ENCODE measurements around the gene VIPR1. TPM values are rescaled to one million over a fixed set of nuclear protein-coding genes. Genes with fewer than 3 reads are reported as not detected.

VIPR1 gene
- total RNA-seq, 1 donor from 2014 or later, result 0.68 TPM

- H3K27ac Mint-ChIP-seq, result no peak overlapping the region
- peak overlapping the region; percentile 93 for H3K4me3 Mint-ChIP-seq
- no peaks in the 10 kb centered on the region for H3K36me3 Mint-ChIP-seq (ENCODE audit: low read depth)
- H3K27me3 Mint-ChIP-seq, result peaks cover 61% of the 10 kb centered on the region
- H3K4me1 Mint-ChIP-seq, result peaks cover 17% of the 10 kb centered on the region
- no peak for DNase-seq
- no peaks in the 10 kb centered on the region for H3K9me3 Mint-ChIP-seq
- intact Hi-C loops (cut with micrococcal nuclease), result loop anchor here (1.0 to 5.0 kb wide), 2 partner anchors 39 to 101 kb away; partner anchors contain the start of gene NKTR
Measured at GRCh38 chr3:42500909-42501308, 1.5 kb upstream of the VIPR1 start.

GRCh38 chr3:42501321-42501680 lies 1.1 kb upstream of the VIPR1 start:
- Mint-ChIP-seq H3K9me3 (no peaks in the 10 kb centered on the region), H3K36me3 (ENCODE audit: low read depth) (no peaks in the 10 kb centered on the region), H3K27ac (no peak overlapping the region), H3K4me3 (peak overlapping the region; percentile 93), H3K27me3 (peaks cover 59% of the 10 kb centered on the region), H3K4me1 (peaks cover 17% of the 10 kb centered on the region)
- intact Hi-C loops (cut with micrococcal nuclease), result loop anchor here (1.0 to 5.0 kb wide), 2 partner anchors 39 to 101 kb away; partner anchors contain the start of gene NKTR
- DNase-seq, result no peak

- peak overlapping the region; percentile 14 for H3K27ac Mint-ChIP-seq
- H3K4me1 Mint-ChIP-seq, result peaks cover 17% of the 10 kb centered on the region
- peaks cover 56% of the 10 kb centered on the region for H3K27me3 Mint-ChIP-seq
- DNase-seq, result peak; percentile 89
- H3K9me3 Mint-ChIP-seq, result no peaks in the 10 kb centered on the region
- peak overlapping the region; percentile 93 for H3K4me3 Mint-ChIP-seq
- no peaks in the 10 kb centered on the region for H3K36me3 Mint-ChIP-seq (ENCODE audit: low read depth)
- intact Hi-C loops (cut with micrococcal nuclease), result loop anchor here (1.0 to 5.0 kb wide), 2 partner anchors 38 to 100 kb away; partner anchors contain the start of gene NKTR
Measured at GRCh38 chr3:42501681-42502428, 588 bp upstream of the VIPR1 start.

GRCh38 chr3:42503251-42503924 lies 945 bp downstream of the VIPR1 start:
- no peaks in the 10 kb centered on the region for H3K36me3 Mint-ChIP-seq (ENCODE audit: low read depth)
- H3K27me3 Mint-ChIP-seq, result peaks cover 44% of the 10 kb centered on the region
- peak overlapping the region; percentile 75 for H3K4me3 Mint-ChIP-seq
- H3K9me3 Mint-ChIP-seq, result no peaks in the 10 kb centered on the region
- no peak overlapping the region for H3K27ac Mint-ChIP-seq
- no peak for DNase-seq
- peaks cover 28% of the 10 kb centered on the region for H3K4me1 Mint-ChIP-seq
- intact Hi-C loops (cut with micrococcal nuclease), result loop anchor here (5.0 kb wide), 1 partner anchor 99 kb away; the partner anchor contains the start of gene NKTR

- H3K9me3 Mint-ChIP-seq, result no peaks in the 10 kb centered on the region
- peaks cover 39% of the 10 kb centered on the region for H3K27me3 Mint-ChIP-seq
- H3K27ac Mint-ChIP-seq, result no peak overlapping the region
- peak overlapping the region; percentile 26 for H3K4me3 Mint-ChIP-seq
- peaks cover 30% of the 10 kb centered on the region for H3K4me1 Mint-ChIP-seq
- no peaks in the 10 kb centered on the region for H3K36me3 Mint-ChIP-seq (ENCODE audit: low read depth)
- intact Hi-C loops (cut with micrococcal nuclease), result loop anchor here (5.0 kb wide), 1 partner anchor 98 kb away; the partner anchor contains the start of gene NKTR
- DNase-seq, result no peak
Measured at GRCh38 chr3:42503957-42504333, 1.5 kb downstream of the VIPR1 start.

- intact Hi-C loops (cut with micrococcal nuclease), result loop anchor here (5.0 kb wide), 1 partner anchor 98 kb away; the partner anchor contains the start of gene NKTR
- Mint-ChIP-seq H3K4me3 (no peak overlapping the region), H3K4me1 (peaks cover 30% of the 10 kb centered on the region), H3K27ac (no peak overlapping the region), H3K27me3 (peaks cover 34% of the 10 kb centered on the region), H3K36me3 (ENCODE audit: low read depth) (no peaks in the 10 kb centered on the region), H3K9me3 (no peaks in the 10 kb centered on the region)
- no peak for DNase-seq
Measured at GRCh38 chr3:42504334-42505127, 2.1 kb downstream of the VIPR1 start.

- no peak for DNase-seq
- peaks cover 30% of the 10 kb centered on the region for H3K4me1 Mint-ChIP-seq
- no peak overlapping the region for H3K27ac Mint-ChIP-seq
- no peaks in the 10 kb centered on the region for H3K36me3 Mint-ChIP-seq (ENCODE audit: low read depth)
- H3K27me3 Mint-ChIP-seq, result peaks cover 28% of the 10 kb centered on the region
- no peaks in the 10 kb centered on the region for H3K9me3 Mint-ChIP-seq
- no peak overlapping the region for H3K4me3 Mint-ChIP-seq
- intact Hi-C loops (cut with micrococcal nuclease), result no loop called here
Measured at GRCh38 chr3:42505128-42505848, 2.8 kb downstream of the VIPR1 start.

GRCh38 chr3:42505849-42506410 lies 3.5 kb downstream of the VIPR1 start:
- Mint-ChIP-seq H3K4me1 (peaks cover 34% of the 10 kb centered on the region), H3K4me3 (no peak overlapping the region), H3K9me3 (no peaks in the 10 kb centered on the region), H3K36me3 (ENCODE audit: low read depth) (no peaks in the 10 kb centered on the region), H3K27ac (no peak overlapping the region), H3K27me3 (peaks cover 22% of the 10 kb centered on the region)
- intact Hi-C loops (cut with micrococcal nuclease), result no loop called here
- no peak for DNase-seq

GRCh38 chr3:42507252-42507651 lies 4.8 kb downstream of the VIPR1 start:
- DNase-seq, result no peak
- Mint-ChIP-seq H3K9me3 (no peaks in the 10 kb centered on the region), H3K4me1 (peaks cover 35% of the 10 kb centered on the region), H3K27ac (no peak overlapping the region), H3K36me3 (ENCODE audit: low read depth) (no peaks in the 10 kb centered on the region), H3K27me3 (peaks cover 13% of the 10 kb centered on the region), H3K4me3 (no peak overlapping the region)
- intact Hi-C loops (cut with micrococcal nuclease), result no loop called here

GRCh38 chr3:42507761-42508335 lies 5.4 kb downstream of the VIPR1 start:
- H3K27me3 Mint-ChIP-seq, result peaks cover 12% of the 10 kb centered on the region
- intact Hi-C loops (cut with micrococcal nuclease), result no loop called here
- no peaks in the 10 kb centered on the region for H3K9me3 Mint-ChIP-seq
- no peaks in the 10 kb centered on the region for H3K36me3 Mint-ChIP-seq (ENCODE audit: low read depth)
- H3K4me1 Mint-ChIP-seq, result peaks cover 34% of the 10 kb centered on the region
- H3K4me3 Mint-ChIP-seq, result no peak overlapping the region
- no peak for DNase-seq
- H3K27ac Mint-ChIP-seq, result no peak overlapping the region

- Mint-ChIP-seq H3K4me3 (no peak overlapping the region), H3K9me3 (no peaks in the 10 kb centered on the region), H3K4me1 (peaks cover 28% of the 10 kb centered on the region), H3K27me3 (peaks cover 6% of the 10 kb centered on the region), H3K36me3 (ENCODE audit: low read depth) (no peaks in the 10 kb centered on the region), H3K27ac (no peak overlapping the region)
- no peak for DNase-seq
- intact Hi-C loops (cut with micrococcal nuclease), result no loop called here
Measured at GRCh38 chr3:42508562-42508961, 6.1 kb downstream of the VIPR1 start.

- Mint-ChIP-seq H3K4me3 (no peak overlapping the region), H3K9me3 (no peaks in the 10 kb centered on the region), H3K27me3 (peaks cover 2% of the 10 kb centered on the region), H3K4me1 (peaks cover 28% of the 10 kb centered on the region), H3K27ac (no peak overlapping the region), H3K36me3 (ENCODE audit: low read depth) (no peaks in the 10 kb centered on the region)
- intact Hi-C loops (cut with micrococcal nuclease), result no loop called here
- no peak for DNase-seq
Measured at GRCh38 chr3:42509111-42509510, 6.7 kb downstream of the VIPR1 start.

- Mint-ChIP-seq H3K4me3 (no peak overlapping the region), H3K27ac (no peak overlapping the region), H3K27me3 (no peaks in the 10 kb centered on the region), H3K9me3 (no peaks in the 10 kb centered on the region), H3K36me3 (ENCODE audit: low read depth) (no peaks in the 10 kb centered on the region), H3K4me1 (peaks cover 28% of the 10 kb centered on the region)
- DNase-seq, result no peak
- intact Hi-C loops (cut with micrococcal nuclease), result no loop called here
Measured at GRCh38 chr3:42510325-42510724, 7.9 kb downstream of the VIPR1 start.
